OCI-LY7 (cell line): Measurements from ENCODE around the gene DYNLRB1. TPM values are rescaled to one million over a fixed set of nuclear protein-coding genes. Genes with fewer than 3 reads are reported as not detected.
A peak's percentile ranks its signal among the peaks of the same experiment; 100 is the strongest.
"Not testable (repeated sequence)": the region's sequence is repeated elsewhere in the genome, so short reads cannot be mapped to it uniquely, and the experiment has no call there.

Source experiments
- BruUV-seq: library from RNA; stranded (reverse); fragments of 400-500 nt; replicated peaks from 2 replicates; lab custom pipeline; 2021; lab: Mats Ljungman, UMichigan
- CTCF ChIA-PET: fragments of 300-600 bp; sonication (Branson Sonifier 250); formaldehyde crosslinking; loops from one replicate; lab custom pipeline; 2022; ENCODE audit warnings: antibody characterized with exemption; ENCODE audit not compliant: unreplicated experiment; lab: Charles Lee
- POLR2A ChIA-PET: fragments of 300-600 bp; sonication (Branson Sonifier 250); formaldehyde crosslinking; loops from one replicate; lab custom pipeline; 2022; ENCODE audit warnings: antibody characterized with exemption; lab: Charles Lee
- DNase-seq: peaks from one replicate; pipeline ENCODE4 v3.0.0-alpha.2; 2015; ENCODE audit warnings: low spot score
- H2AFZ ChIP-seq: fragments of 200-600 bp; sonication (generic), shearing (Covaris generic); 2 replicates; pipeline ENCODE4 v1.6.1; 2014; ENCODE audit warnings: mild to moderate bottlenecking, antibody characterized with exemption, low read length, moderate library complexity
- H3K27ac ChIP-seq: fragments of 200-600 bp; sonication (generic); 2 replicates; pipeline ENCODE4 v1.5.1; 2014; ENCODE audit warnings: mixed run types, low read depth, mild to moderate bottlenecking, moderate library complexity, low read length, inconsistent platforms; ENCODE audit not compliant: poor library complexity, severe bottlenecking
- H3K36me3 ChIP-seq: fragments of 200-600 bp; sonication (generic); 2 replicates; pipeline ENCODE4 v1.6.1; 2014; ENCODE audit warnings: mild to moderate bottlenecking, antibody characterized with exemption, low read length, moderate library complexity, mixed read lengths; ENCODE audit not compliant: insufficient read depth
- H3K4me1 ChIP-seq: fragments of 200-600 bp; sonication (generic); 2 replicates; pipeline ENCODE4 v1.5.1; 2014; ENCODE audit warnings: mild to moderate bottlenecking, low read length; ENCODE audit not compliant: insufficient read depth, poor library complexity, severe bottlenecking
- H3K4me2 ChIP-seq: fragments of 200-600 bp; sonication (generic); 2 replicates; pipeline ENCODE4 v1.6.1; 2014; ENCODE audit warnings: mild to moderate bottlenecking, low read length
- H3K4me3 ChIP-seq: fragments of 200-600 bp; sonication (generic); 2 replicates; pipeline ENCODE4 v1.5.1; 2014; ENCODE audit warnings: mild to moderate bottlenecking, low read depth, low read length; ENCODE audit not compliant: poor library complexity, severe bottlenecking
- H3K79me2 ChIP-seq: fragments of 200-600 bp; sonication (generic); 2 replicates; pipeline ENCODE4 v1.6.1; 2016; ENCODE audit warnings: low read depth, mild to moderate bottlenecking, low read length, moderate library complexity, mixed read lengths; ENCODE audit not compliant: insufficient read depth
- H3K9me2 ChIP-seq: fragments of 200-600 bp; sonication (generic); 2 replicates; pipeline ENCODE4 v1.6.1; 2016; ENCODE audit warnings: mild to moderate bottlenecking, low read length, mixed read lengths; ENCODE audit not compliant: insufficient read depth
- H3K9me3 ChIP-seq: fragments of 200-600 bp; sonication (generic); 2 replicates; pipeline ENCODE4 v1.6.1; 2014; ENCODE audit warnings: mild to moderate bottlenecking, mixed run types, low read length, mixed read lengths
- H4K20me1 ChIP-seq: fragments of 200-600 bp; sonication (generic); 2 replicates; pipeline ENCODE4 v1.6.1; 2014; ENCODE audit warnings: mild to moderate bottlenecking, antibody characterized with exemption, low read length, moderate library complexity, mixed read lengths; ENCODE audit not compliant: insufficient read depth
- CTCF ChIP-seq: fragments of 200-600 bp; sonication (generic); conservative IDR thresholded peaks from 2 replicates; pipeline ENCODE4 v1.5.1; 2014; ENCODE audit warnings: mild to moderate bottlenecking, antibody characterized with exemption, low read length, moderate library complexity, mixed read lengths
- EZH2phosphoT487 ChIP-seq: fragments of 200-600 bp; sonication (generic); IDR thresholded peaks from 2 replicates; pipeline ENCODE4 v1.6.1; 2018; ENCODE audit warnings: low read depth, borderline replicate concordance, mild to moderate bottlenecking, mixed run types, antibody characterized with exemption, low read length, moderate library complexity, mixed read lengths
- intact Hi-C: fragments of 100-400 bp; cut with micrococcal nuclease; formaldehyde crosslinking; loops from one replicate; pipeline ENCODE4 v1.10.0; 2022; ENCODE audit not compliant: unreplicated experiment
- total RNA-seq, 2 experiments: library from RNA; depleted of rRNA in 1 of 2; stranded (reverse); fragments of >200 nt in 1 of 2; shearing (Covaris generic) in 1 of 2; gene quantifications; 2 replicates each; pipeline ENCODE4 v1.2.3, GENCODE V29; 2014 to 2022

Gene DYNLRB1
- total RNA-seq, 2 experiments from 2014 or later: 94.2 to 128 TPM

- Histone ChIP-seq H4K20me1 (no peaks in the 10 kb centered on the region), H3K4me3 (no peak overlapping the region), H3K4me2 (no peak overlapping the region; the same call in 1 of the 2 replicates), H3K79me2 (no peaks in the 10 kb centered on the region), H3K4me1 (no peaks in the 10 kb centered on the region), H3K9me3 (peaks cover 5% of the 10 kb centered on the region; the same call in 1 of the 2 replicates), H2AFZ (no peak overlapping the region), H3K36me3 (peaks cover 69% of the 10 kb centered on the region), H3K9me2 (no peaks in the 10 kb centered on the region), H3K27ac (no peak overlapping the region)
- no peak for TF ChIP-seq EZH2phosphoT487
- TF ChIP-seq CTCF: peak; percentile 70
- peak; percentile 48 for DNase-seq
- intact Hi-C loops: no loop called here
- CTCF ChIA-PET: no interaction called here
- POLR2A ChIA-PET: interaction anchor here (0.6 kb wide), 1 partner anchor 285 kb away, joined by 3 read pairs; no protein-coding TSS in a partner anchor
- no TSS peak for BruUV-seq
Measured at GRCh38 chr20:34475979-34476736, 40.1 kb upstream of the DYNLRB1 start.

DNA sequence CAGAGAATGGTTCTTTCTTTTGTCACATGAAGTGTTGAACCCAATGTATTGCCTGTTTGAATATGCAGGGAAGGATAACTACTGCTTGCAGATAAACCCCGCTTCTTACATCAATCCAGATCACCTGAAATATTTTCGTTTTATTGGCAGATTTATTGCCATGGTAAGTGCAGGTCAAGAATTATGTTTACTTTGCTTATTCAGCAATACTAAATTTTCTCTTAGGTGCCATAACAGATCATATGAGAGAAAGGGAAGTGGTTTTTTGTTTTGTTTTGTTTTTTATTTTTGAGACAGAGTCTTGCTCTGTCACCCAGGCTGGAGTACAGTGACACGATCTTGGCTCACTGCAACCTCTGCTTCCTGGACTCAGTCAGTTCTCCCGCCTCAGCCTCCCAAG lies 36.6 kb upstream of the DYNLRB1 start:
- Histone ChIP-seq H3K9me3 (peaks cover 6% of the 10 kb centered on the region; the same call in 1 of the 2 replicates), H2AFZ (no peak overlapping the region), H3K79me2 (no peaks in the 10 kb centered on the region), H3K4me1 (no peaks in the 10 kb centered on the region), H3K9me2 (no peaks in the 10 kb centered on the region), H4K20me1 (no peaks in the 10 kb centered on the region), H3K27ac (no peak overlapping the region), H3K4me3 (no peak overlapping the region), H3K4me2 (no peak overlapping the region), H3K36me3 (peaks cover 81% of the 10 kb centered on the region)
- intact Hi-C loops: no loop called here
- TF ChIP-seq CTCF: no peak
- no peak for TF ChIP-seq EZH2phosphoT487
- BruUV-seq: no TSS peak
- ChIA-PET CTCF (no interaction called here), POLR2A (no interaction called here)
- DNase-seq: no peak

GRCh38 chr20:34482154-34482553 lies 34.1 kb upstream of the DYNLRB1 start:
- peaks cover 85% of the 10 kb centered on the region for H3K36me3 ChIP-seq
- BruUV-seq, H3K9me3 ChIP-seq, CTCF ChIA-PET, H2AFZ ChIP-seq, intact Hi-C loops, H3K27ac ChIP-seq, H3K4me3 ChIP-seq, H3K4me2 ChIP-seq, H3K9me2 ChIP-seq, H4K20me1 ChIP-seq, DNase-seq, H3K79me2 ChIP-seq, H3K4me1 ChIP-seq: not testable (repeated sequence)
- POLR2A ChIA-PET: interaction anchor here (0.6 kb wide), 2 partner anchors 229 to 236 kb away, joined by 3 read pairs; no protein-coding TSS in a partner anchor

- H4K20me1 ChIP-seq, H3K4me3 ChIP-seq, CTCF ChIA-PET, H2AFZ ChIP-seq, intact Hi-C loops, H3K9me3 ChIP-seq, BruUV-seq, H3K27ac ChIP-seq, H3K79me2 ChIP-seq, H3K4me2 ChIP-seq, H3K9me2 ChIP-seq, H3K4me1 ChIP-seq, DNase-seq: not testable (repeated sequence)
- H3K36me3 ChIP-seq: peaks cover 88% of the 10 kb centered on the region
- POLR2A ChIA-PET: interaction anchor here (1.4 kb wide), 1 partner anchor 149 kb away, joined by 3 read pairs; no protein-coding TSS in a partner anchor
Measured at GRCh38 chr20:34483585-34484220, 32.5 kb upstream of the DYNLRB1 start.
